Endothelial cell of umbilical vein (primary cell): ENCODE data around the gene PNMA1. TPM values are rescaled to one million over a fixed set of nuclear protein-coding genes. Genes with fewer than 3 reads are reported as not detected.

Experiments
- BruUV-seq: library from RNA; stranded (reverse); fragments of 400-500 nt; replicated peaks from 2 replicates; lab custom pipeline; 2021; lab: Mats Ljungman, UMichigan
- CTCF ChIA-PET: fragments of 300-600, 350-600 bp; sonication (Branson Sonifier 250); formaldehyde crosslinking; loops from one replicate; lab custom pipeline; 2021; ENCODE audit warnings: antibody characterized with exemption, inconsistent platforms; lab: Charles Lee
- POLR2A ChIA-PET: fragments of 300-600, 350-600 bp; sonication (Branson Sonifier 250); formaldehyde crosslinking; loops from one replicate; lab custom pipeline; 2021; ENCODE audit warnings: antibody characterized with exemption, inconsistent platforms; lab: Charles Lee
- DNase-seq: peaks from one replicate; pipeline ENCODE4 v3.0.0-alpha.2; 2011; ENCODE audit warnings: low read depth, low spot score
- FAIRE-seq: peaks from 2 replicates; lab custom pipeline; 2011; peaks lifted over from hg19 to GRCh38; lab: Jason Lieb, UNC
- H2AFZ ChIP-seq: 2 replicates; pipeline ENCODE4 v1.6.0; 2012; ENCODE audit warnings: low read depth, low read length, control low read depth, inconsistent platforms
- H3K27ac ChIP-seq: 2 replicates; pipeline ENCODE4 v1.5.1; 2011; ENCODE audit warnings: low read depth, mild to moderate bottlenecking, control low read depth, low read length, moderate library complexity; ENCODE audit not compliant: insufficient read depth
- H3K27me3 ChIP-seq, 2 experiments: 2 replicates each; pipeline versions ENCODE4 v1.6.0 to v1.6.1; 2011; ENCODE audit warnings: low read length in 2 of 2, mixed read lengths in 1 of 2; ENCODE audit not compliant: control insufficient read depth in 2 of 2, insufficient read depth in 2 of 2
- H3K36me3 ChIP-seq, 2 experiments: 2 replicates in 1 of 2; 3 replicates in 1 of 2; pipeline ENCODE4 v1.5.1; 2011; ENCODE audit warnings: low read length in 2 of 2, mild to moderate bottlenecking in 1 of 2, moderate library complexity in 1 of 2; ENCODE audit not compliant: control insufficient read depth in 2 of 2, insufficient read depth in 2 of 2; ENCODE audit errors: extremely low read depth in 1 of 2
- H3K4me1 ChIP-seq: 3 replicates; pipeline ENCODE4 v1.5.1; 2011; ENCODE audit warnings: mild to moderate bottlenecking, low read length; ENCODE audit not compliant: control insufficient read depth, insufficient read depth; ENCODE audit errors: extremely low read depth
- H3K4me2 ChIP-seq: 2 replicates; pipeline ENCODE4 v1.6.1; 2011; ENCODE audit warnings: low read length, control low read depth, mixed read lengths; ENCODE audit not compliant: insufficient read depth
- H3K4me3 ChIP-seq, 3 experiments: fragments of 200-600 bp in 1 of 3; sonication (generic), shearing (Covaris generic) in 1 of 3; replicated peaks in 1 of 3; 2 replicates each; pipeline ENCODE4 v1.5.1; 2011 to 2016; ENCODE audit warnings: control low read depth in 3 of 3, low read length in 3 of 3, mild to moderate bottlenecking in 2 of 3, inconsistent platforms in 1 of 3, low read depth in 1 of 3, moderate library complexity in 1 of 3; ENCODE audit not compliant: insufficient read depth in 1 of 3
- H3K79me2 ChIP-seq: 2 replicates; pipeline ENCODE4 v1.6.0; 2012; ENCODE audit warnings: low read length, inconsistent platforms; ENCODE audit not compliant: control insufficient read depth, insufficient read depth
- H3K9ac ChIP-seq: replicated peaks from 2 replicates; pipeline ENCODE3; 2011; ENCODE audit warnings: low read length, control low read depth; ENCODE audit not compliant: insufficient read depth; ENCODE audit errors: extremely low read depth
- H3K9me1 ChIP-seq: replicated peaks from 3 replicates; pipeline ENCODE4 v1.6.0; 2011; ENCODE audit warnings: mild to moderate bottlenecking, low read length; ENCODE audit not compliant: control insufficient read depth, insufficient read depth; ENCODE audit errors: extremely low read depth
- H3K9me3 ChIP-seq: replicated peaks from 2 replicates; pipeline ENCODE4 v1.5.1; 2012; ENCODE audit warnings: low read length, inconsistent platforms; ENCODE audit not compliant: control insufficient read depth, insufficient read depth
- H4K20me1 ChIP-seq: replicated peaks from 2 replicates; pipeline ENCODE3; 2011; ENCODE audit warnings: mild to moderate bottlenecking, low read length; ENCODE audit not compliant: control insufficient read depth, insufficient read depth; ENCODE audit errors: extremely low read depth
- CTCF ChIP-seq, 2 donors: IDR thresholded peaks; 1 replicate in 1 of 2; 2 replicates in 1 of 2; pipeline ENCODE4 v1.5.1; 2011; ENCODE audit warnings: low read length in 2 of 2, mild to moderate bottlenecking in 2 of 2, moderate library complexity in 2 of 2, control low read depth in 1 of 2, inconsistent platforms in 1 of 2, low read depth in 1 of 2; ENCODE audit not compliant: insufficient read depth in 1 of 2; ENCODE audit errors: extremely low read depth in 1 of 2
- GATA2 ChIP-seq: IDR thresholded peaks from 2 replicates; pipeline ENCODE4 v1.7.0; 2011; ENCODE audit warnings: low read depth, mild to moderate bottlenecking, moderate library complexity, mixed read lengths, low read length; ENCODE audit not compliant: insufficient read length, insufficient read depth
- JUN ChIP-seq: IDR thresholded peaks from 2 replicates; pipeline ENCODE4 v1.6.1; 2011; ENCODE audit warnings: borderline replicate concordance, low read depth; ENCODE audit not compliant: insufficient read length, insufficient read depth
- MAX ChIP-seq: IDR thresholded peaks from 2 replicates; pipeline ENCODE4 v1.6.1; 2011; ENCODE audit not compliant: insufficient read depth, insufficient read length
- MYC ChIP-seq: IDR thresholded peaks from one replicate; pipeline ENCODE4 v1.6.1; 2011; ENCODE audit warnings: mild to moderate bottlenecking, low read depth, low read length
- POLR2A ChIP-seq: IDR thresholded peaks from 2 replicates; pipeline ENCODE4 v1.6.1; 2012; ENCODE audit warnings: low read depth, mild to moderate bottlenecking, control low read depth, low read length
- POLR2AphosphoS5 ChIP-seq: IDR thresholded peaks from 2 replicates; pipeline ENCODE4 v1.6.1; 2012; ENCODE audit warnings: low read depth, mild to moderate bottlenecking, control low read depth, low read length, moderate library complexity; ENCODE audit not compliant: insufficient read depth
- dilution Hi-C: fragments of 300-500 bp; cut with MboI; formaldehyde crosslinking; loops from one replicate; pipeline ENCODE4 v1.15.0; 2019; ENCODE audit warnings: low sequenced_read_pairs; ENCODE audit not compliant: extremely low pct_ligation_motif_present
- intact Hi-C: fragments of 100-400 bp; cut with micrococcal nuclease; formaldehyde crosslinking; loops from one replicate; pipeline ENCODE4 v1.10.0; 2022
- polyA plus RNA-seq, 4 experiments: library from polyadenylated mRNA; depleted of rRNA in 3 of 4; stranded (reverse) in 3 of 4; unstranded in 1 of 4; fragments of >200 nt; gene quantifications; 2 replicates each; pipeline versions ENCODE4 v1.2.1 to v1.2.3, GENCODE V29; 2011 to 2012; ENCODE audit warnings: missing spikeins in 1 of 4
- total RNA-seq: library from RNA; stranded (reverse); gene quantifications from 2 replicates; pipeline ENCODE4 v1.2.3, GENCODE V29; 2021

The PNMA1 gene
- total and polyA plus RNA-seq, 2 donors (not counting 3 experiments of a cell fraction or from before 2014, with no cell fraction given) = 29.8 to 82.6 TPM

- Histone ChIP-seq H3K27ac (peak overlapping the region; percentile 96), H3K36me3 (no peaks in the 10 kb centered on the region), H3K79me2 (peaks cover 95% of the 10 kb centered on the region), H4K20me1 (no peaks in the 10 kb centered on the region), H3K4me2 (no peak overlapping the region), H2AFZ (no peak overlapping the region), H3K27me3 (no peaks in the 10 kb centered on the region), H3K9ac (peak overlapping the region; percentile 86), H3K9me3 (no peaks in the 10 kb centered on the region), H3K4me1 (peaks cover 80% of the 10 kb centered on the region), H3K9me1 (no peaks in the 10 kb centered on the region), H3K4me3 (no peak overlapping the region)
- POLR2A ChIA-PET = interaction anchor here (2.4 kb wide), 1 partner anchor 9 kb away, joined by 13 read pairs; no protein-coding TSS in a partner anchor
- CTCF ChIA-PET = interaction anchor here (0.6 to 8.9 kb wide), 5 partner anchors 8 to 104 kb away, joined by 3 to 91 read pairs (median 80); a partner anchor contains a TSS
- DNase-seq (no peak), FAIRE-seq (no peak)
- dilution Hi-C loops = no loop called here
- intact Hi-C loops = loop anchor here (5.0 kb wide), 1 partner anchor 107 kb away; the partner anchor contains the start of gene PTGR2
- BruUV-seq = no TSS peak
- TF ChIP-seq GATA2 = no peak
- no peak for TF ChIP-seq POLR2A
- no peak for TF ChIP-seq MYC
- TF ChIP-seq JUN = no peak
- TF ChIP-seq POLR2AphosphoS5 = no peak
- no peak for TF ChIP-seq CTCF (IDR thresholded peaks at IDR 0.05; ENCODE audit: extremely low read depth in 1 of 2, insufficient read depth in 1 of 2, low read depth in 1 of 2, low read length in 2 of 2)
- no peak for TF ChIP-seq MAX
Observed at GRCh38 chr14:73744874-73745529, 30.8 kb upstream of the PNMA1 start.
